ENCODE measurements around the gene ABLIM3.

The ABLIM3 gene

GRCh38 chr5:149110406-149110805 lies 30.9 kb upstream of the ABLIM3 start:
- no peak for TF ChIP-seq FOXM1 (IDR thresholded peaks at IDR 0.05; ENCODE audit: borderline replicate concordance, low read depth)
- TF ChIP-seq MAX (IDR thresholded peaks at IDR 0.05) = no peak
- no peak for TF ChIP-seq EGR1 (IDR thresholded peaks at IDR 0.05)
- TF ChIP-seq CEBPB (IDR thresholded peaks at IDR 0.05) = no peak
- TF ChIP-seq NFIC (IDR thresholded peaks at IDR 0.05) = no peak
- no peak for TF ChIP-seq TCF12 (IDR thresholded peaks at IDR 0.05; ENCODE audit: low read depth)
- TF ChIP-seq ZBTB7A (IDR thresholded peaks at IDR 0.05; ENCODE audit: low read depth) = no peak
- TF ChIP-seq CREB1 (IDR thresholded peaks at IDR 0.05; ENCODE audit: low read depth) = no peak
- TF ChIP-seq TEAD4 (IDR thresholded peaks at IDR 0.05) = no peak
- TF ChIP-seq EP300 (IDR thresholded peaks at IDR 0.05; ENCODE audit: borderline replicate concordance) = no peak

- TF ChIP-seq ZBTB7A (IDR thresholded peaks at IDR 0.05; ENCODE audit: low read depth) (no peak), EP300 (IDR thresholded peaks at IDR 0.05; ENCODE audit: borderline replicate concordance) (no peak), CEBPB (IDR thresholded peaks at IDR 0.05) (0 out of 2 replicates have a peak, but pooled peaks have one; percentile 14)
Observed at GRCh38 chr5:149113669-149114068, 27.6 kb upstream of the ABLIM3 start.

GRCh38 chr5:149114403-149115312 lies 26.6 kb upstream of the ABLIM3 start:
- no peak for TF ChIP-seq NFIC (IDR thresholded peaks at IDR 0.05)
- TF ChIP-seq RAD21 (IDR thresholded peaks at IDR 0.05; ENCODE audit: low read depth) = peak; percentile 97

- TF ChIP-seq YY1 (IDR thresholded peaks at IDR 0.05; ENCODE audit: low read depth) (no peak), RAD21 (IDR thresholded peaks at IDR 0.05; ENCODE audit: low read depth) (no peak), TAF1 (IDR thresholded peaks at IDR 0.05; ENCODE audit: low read depth) (no peak), ZBTB7A (IDR thresholded peaks at IDR 0.05; ENCODE audit: low read depth) (no peak)
Observed at GRCh38 chr5:149117970-149118369, 23.3 kb upstream of the ABLIM3 start.

- TF ChIP-seq REST (IDR thresholded peaks at IDR 0.05; ENCODE audit: low read depth) (no peak), RAD21 (IDR thresholded peaks at IDR 0.05; ENCODE audit: low read depth) (no peak), TAF1 (IDR thresholded peaks at IDR 0.05; ENCODE audit: low read depth) (no peak), EGR1 (IDR thresholded peaks at IDR 0.05) (no peak), CEBPB (IDR thresholded peaks at IDR 0.05) (no peak), MAX (IDR thresholded peaks at IDR 0.05) (no peak), YY1 (IDR thresholded peaks at IDR 0.05; ENCODE audit: low read depth) (no peak), NFIC (IDR thresholded peaks at IDR 0.05) (no peak), ZBTB7A (IDR thresholded peaks at IDR 0.05; ENCODE audit: low read depth) (no peak), CREB1 (IDR thresholded peaks at IDR 0.05; ENCODE audit: low read depth) (no peak), TCF12 (IDR thresholded peaks at IDR 0.05; ENCODE audit: low read depth) (no peak), TEAD4 (IDR thresholded peaks at IDR 0.05) (no peak), FOXM1 (IDR thresholded peaks at IDR 0.05; ENCODE audit: borderline replicate concordance, low read depth) (no peak), EP300 (IDR thresholded peaks at IDR 0.05; ENCODE audit: borderline replicate concordance) (no peak), USF1 (IDR thresholded peaks at IDR 0.05) (no peak)
Observed at GRCh38 chr5:149118463-149118862, 22.8 kb upstream of the ABLIM3 start.

GRCh38 chr5:149121145-149121544 lies 20.1 kb upstream of the ABLIM3 start:
- TF ChIP-seq TEAD4 (IDR thresholded peaks at IDR 0.05) (no peak), USF1 (IDR thresholded peaks at IDR 0.05) (no peak), FOXM1 (IDR thresholded peaks at IDR 0.05; ENCODE audit: borderline replicate concordance, low read depth) (no peak), TCF12 (IDR thresholded peaks at IDR 0.05; ENCODE audit: low read depth) (no peak), EP300 (IDR thresholded peaks at IDR 0.05; ENCODE audit: borderline replicate concordance) (no peak)

GRCh38 chr5:149123211-149123610 lies 18.1 kb upstream of the ABLIM3 start:
- no peak for TF ChIP-seq ZBTB7A (IDR thresholded peaks at IDR 0.05; ENCODE audit: low read depth)
- TF ChIP-seq EGR1 (IDR thresholded peaks at IDR 0.05) = no peak
- no peak for TF ChIP-seq RAD21 (IDR thresholded peaks at IDR 0.05; ENCODE audit: low read depth)
- TF ChIP-seq REST (IDR thresholded peaks at IDR 0.05; ENCODE audit: low read depth) = no peak
- no peak for TF ChIP-seq CEBPB (IDR thresholded peaks at IDR 0.05)
- no peak for TF ChIP-seq TEAD4 (IDR thresholded peaks at IDR 0.05)
- no peak for TF ChIP-seq YY1 (IDR thresholded peaks at IDR 0.05; ENCODE audit: low read depth)
- TF ChIP-seq CREB1 (IDR thresholded peaks at IDR 0.05; ENCODE audit: low read depth) = no peak
- no peak for TF ChIP-seq EP300 (IDR thresholded peaks at IDR 0.05; ENCODE audit: borderline replicate concordance)
- no peak for TF ChIP-seq MAX (IDR thresholded peaks at IDR 0.05)
- no peak for TF ChIP-seq TAF1 (IDR thresholded peaks at IDR 0.05; ENCODE audit: low read depth)
- no peak for TF ChIP-seq NFIC (IDR thresholded peaks at IDR 0.05)
- no peak for TF ChIP-seq USF1 (IDR thresholded peaks at IDR 0.05)
- no peak for TF ChIP-seq TCF12 (IDR thresholded peaks at IDR 0.05; ENCODE audit: low read depth)
- no peak for TF ChIP-seq FOXM1 (IDR thresholded peaks at IDR 0.05; ENCODE audit: borderline replicate concordance, low read depth)
